Measurements from ENCODE around the gene UQCR11. TPM values are rescaled to one million over a fixed set of nuclear protein-coding genes. Genes with fewer than 3 reads are reported as not detected.

UQCR11 gene
- total and polyA plus RNA-seq, 2 of the 8 experiments (the other 6 are each of a cell fraction or from before 2014, with no cell fraction given): 162 to 171 TPM

DNA sequence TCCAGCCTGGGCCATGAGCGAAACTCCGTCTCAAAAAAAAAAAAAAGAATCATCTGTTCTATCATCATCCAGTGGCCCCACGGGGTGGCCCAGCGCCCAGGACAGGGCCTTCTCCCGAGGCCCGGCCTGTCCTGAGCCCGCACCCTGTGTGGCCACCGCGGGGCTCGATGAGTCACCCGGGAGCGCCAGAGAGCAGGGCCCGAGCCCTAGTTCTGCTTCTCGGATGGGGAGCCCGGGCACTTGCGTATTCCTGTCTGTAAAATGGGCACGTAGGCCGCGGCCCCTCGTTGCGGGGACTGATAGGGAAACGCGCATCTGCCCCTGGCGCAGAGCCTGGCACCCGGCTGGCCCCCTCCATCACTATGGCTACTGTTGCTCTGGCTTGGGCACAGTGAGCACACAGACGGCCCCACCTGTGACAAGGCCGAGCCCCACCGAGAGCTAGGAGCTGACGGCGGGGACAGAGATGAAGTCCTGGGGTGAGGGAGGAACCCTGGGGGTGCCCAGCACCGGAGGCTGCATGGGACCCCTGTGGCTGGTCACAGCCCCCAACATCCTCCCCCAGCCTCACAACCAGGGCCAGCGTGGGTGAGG, 21.3 kb upstream of the UQCR11 start (continued):
- TF ChIP-seq BRCA1 (IDR thresholded peaks at IDR 0.05; ENCODE audit: low read depth, low read length) (no peak), ZNF274 (IDR thresholded peaks at IDR 0.05; ENCODE audit: borderline replicate concordance, extremely low read depth, low read length) (no peak)
